ENCODE results near the gene RBSN.
A peak's percentile ranks its signal among the peaks of the same experiment; 100 is the strongest.

Gene RBSN

GRCh38 chr3:15081960-15082664, 16.8 kb downstream of the RBSN start:
- Histone ChIP-seq H3K4me3 (ENCODE audit: low read length in 2 of 2) (no peak overlapping the region), H3K36me3 (ENCODE audit: control insufficient read depth in 2 of 2, insufficient read depth in 2 of 2, low read length in 2 of 2) (peaks cover 70 to 75% of the 10 kb centered on the region in 2 donors), H3K9me3 (ENCODE audit: control insufficient read depth in 2 of 2, low read length in 2 of 2) (no peaks in the 10 kb centered on the region), H3K9ac (ENCODE audit: low read length in 2 of 2) (no peak overlapping the region), H3K4me1 (ENCODE audit: control insufficient read depth, insufficient read depth, low read length) (no peaks in the 10 kb centered on the region), H3K27me3 (ENCODE audit: control insufficient read depth in 1 of 2, insufficient read depth in 2 of 2, low read length in 2 of 2) (no peaks in the 10 kb centered on the region), H3K27ac (ENCODE audit: low read length) (no peak overlapping the region)

- Histone ChIP-seq H3K27ac (ENCODE audit: low read length) (no peak overlapping the region), H3K9me3 (ENCODE audit: control insufficient read depth in 2 of 2, low read length in 2 of 2) (no peaks in the 10 kb centered on the region), H3K27me3 (ENCODE audit: control insufficient read depth in 1 of 2, insufficient read depth in 2 of 2, low read length in 2 of 2) (no peaks in the 10 kb centered on the region), H3K36me3 (ENCODE audit: control insufficient read depth in 2 of 2, insufficient read depth in 2 of 2, low read length in 2 of 2) (peaks cover 75 to 85% of the 10 kb centered on the region in 2 donors), H3K4me3 (ENCODE audit: low read length in 2 of 2) (no peak overlapping the region), H3K4me1 (ENCODE audit: control insufficient read depth, insufficient read depth, low read length) (no peaks in the 10 kb centered on the region), H3K9ac (ENCODE audit: low read length in 2 of 2) (no peak overlapping the region)
These were observed 19.9 kb downstream of the RBSN start for GRCh38 chr3:15079091-15079490.

DNA sequence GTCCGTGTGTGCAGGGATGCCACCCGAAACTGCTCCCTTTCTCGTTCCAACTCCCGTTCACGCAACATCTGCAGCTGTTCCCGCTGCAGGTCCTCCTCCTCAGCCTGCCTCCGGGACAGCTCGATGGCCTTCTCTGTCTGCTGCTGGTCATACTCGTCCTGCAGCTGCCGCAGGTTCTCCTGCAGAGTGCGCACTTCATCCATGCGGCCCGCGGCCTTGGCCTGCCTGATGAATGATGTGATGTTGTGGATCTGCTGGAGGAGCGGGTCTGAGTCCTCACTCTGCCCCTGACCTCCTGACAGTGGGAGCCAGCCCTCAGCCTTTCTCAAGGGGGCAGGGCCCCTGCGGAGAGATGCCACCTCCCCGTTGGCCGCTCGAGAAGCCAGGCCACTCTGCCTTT, 24.4 kb downstream of the RBSN start:
- no peak overlapping the region for H3K9ac ChIP-seq (ENCODE audit: low read length in 2 of 2)
- no peak overlapping the region for H3K4me3 ChIP-seq (ENCODE audit: low read length in 2 of 2)
- H3K36me3 ChIP-seq (ENCODE audit: control insufficient read depth in 2 of 2, insufficient read depth in 2 of 2, low read length in 2 of 2), result peaks cover 62 to 68% of the 10 kb centered on the region in 2 donors
- H3K27ac ChIP-seq (ENCODE audit: low read length), result no peak overlapping the region
- no peaks in the 10 kb centered on the region for H3K27me3 ChIP-seq (ENCODE audit: control insufficient read depth in 1 of 2, insufficient read depth in 2 of 2, low read length in 2 of 2)
- H3K4me1 ChIP-seq (ENCODE audit: control insufficient read depth, insufficient read depth, low read length), result no peaks in the 10 kb centered on the region
- no peaks in the 10 kb centered on the region for H3K9me3 ChIP-seq (ENCODE audit: control insufficient read depth in 2 of 2, low read length in 2 of 2)

- H3K27me3 ChIP-seq (ENCODE audit: control insufficient read depth in 1 of 2, insufficient read depth in 2 of 2, low read length in 2 of 2), result no peaks in the 10 kb centered on the region
- H3K27ac ChIP-seq (ENCODE audit: low read length), result no peak overlapping the region
- no peaks in the 10 kb centered on the region for H3K4me1 ChIP-seq (ENCODE audit: control insufficient read depth, insufficient read depth, low read length)
- H3K36me3 ChIP-seq (ENCODE audit: control insufficient read depth in 2 of 2, insufficient read depth in 2 of 2, low read length in 2 of 2), result peaks cover 40 to 50% of the 10 kb centered on the region in 2 donors
- no peak overlapping the region for H3K4me3 ChIP-seq (ENCODE audit: low read length in 2 of 2)
- no peak overlapping the region for H3K9ac ChIP-seq (ENCODE audit: low read length in 2 of 2)
- H3K9me3 ChIP-seq (ENCODE audit: control insufficient read depth in 2 of 2, low read length in 2 of 2), result no peaks in the 10 kb centered on the region
These were observed 27.2 kb downstream of the RBSN start for GRCh38 chr3:15071699-15072098.

DNA sequence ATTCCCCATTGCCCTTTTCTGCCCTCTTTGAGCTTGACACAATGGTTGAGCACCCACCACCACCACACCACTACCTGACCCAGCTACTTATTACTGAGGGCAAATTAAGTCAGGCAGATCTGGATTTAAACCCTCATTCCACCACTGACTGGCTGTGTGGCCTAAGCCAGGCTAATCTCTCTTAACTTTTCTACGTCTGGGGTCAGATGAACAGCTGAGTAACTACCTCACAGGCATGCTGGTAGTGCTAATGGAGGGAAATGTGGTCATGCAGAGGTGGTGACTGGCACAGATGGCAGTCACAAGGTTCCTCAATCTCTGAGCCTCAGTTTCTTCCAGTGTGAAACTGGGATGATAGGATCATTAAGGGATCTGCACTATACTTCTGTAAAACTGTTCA, 29.5 kb downstream of the RBSN start:
- H3K9ac ChIP-seq (ENCODE audit: low read length in 2 of 2), result no peak overlapping the region
- H3K27me3 ChIP-seq (ENCODE audit: control insufficient read depth in 1 of 2, insufficient read depth in 2 of 2, low read length in 2 of 2), result no peaks in the 10 kb centered on the region
- H3K4me3 ChIP-seq (ENCODE audit: low read length in 2 of 2), result no peak overlapping the region
- peaks cover 23 to 32% of the 10 kb centered on the region in 2 donors for H3K36me3 ChIP-seq (ENCODE audit: control insufficient read depth in 2 of 2, insufficient read depth in 2 of 2, low read length in 2 of 2)
- peaks cover 4% of the 10 kb centered on the region for H3K4me1 ChIP-seq (ENCODE audit: control insufficient read depth, insufficient read depth, low read length)
- no peak overlapping the region for H3K27ac ChIP-seq (ENCODE audit: low read length)
- H3K9me3 ChIP-seq (ENCODE audit: control insufficient read depth in 2 of 2, low read length in 2 of 2), result no peaks in the 10 kb centered on the region

DNA sequence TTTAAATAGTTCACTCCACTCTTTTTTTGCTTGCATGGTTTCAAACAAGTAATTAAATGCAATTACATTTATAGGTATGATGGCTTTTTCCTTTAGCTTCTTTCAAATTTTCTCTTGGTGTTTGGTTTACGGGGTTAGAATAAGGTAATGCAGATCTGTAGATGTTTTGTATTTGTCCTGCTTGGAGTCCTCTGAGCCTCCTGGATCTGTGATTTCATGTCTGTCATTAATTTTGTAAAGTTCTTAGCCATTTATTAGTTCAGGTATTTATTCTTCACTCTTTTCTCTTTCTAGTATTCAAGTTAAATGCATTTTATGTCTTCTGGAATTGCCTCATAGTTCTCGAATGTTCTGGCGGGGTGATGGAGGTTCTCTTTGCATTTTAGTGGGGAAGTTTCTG, 32.5 kb downstream of the RBSN start:
- H3K27ac ChIP-seq (ENCODE audit: low read length), result no peak overlapping the region
- H3K36me3 ChIP-seq (ENCODE audit: control insufficient read depth in 2 of 2, insufficient read depth in 2 of 2, low read length in 2 of 2), result peaks cover 5 to 17% of the 10 kb centered on the region in 2 donors
- H3K4me3 ChIP-seq (ENCODE audit: low read length in 2 of 2), result no peak overlapping the region
- no peaks in the 10 kb centered on the region for H3K27me3 ChIP-seq (ENCODE audit: control insufficient read depth in 1 of 2, insufficient read depth in 2 of 2, low read length in 2 of 2)
- H3K4me1 ChIP-seq (ENCODE audit: control insufficient read depth, insufficient read depth, low read length), result peaks cover 19% of the 10 kb centered on the region
- H3K9me3 ChIP-seq (ENCODE audit: control insufficient read depth in 2 of 2, low read length in 2 of 2), result no peaks in the 10 kb centered on the region
- H3K9ac ChIP-seq (ENCODE audit: low read length in 2 of 2), result no peak overlapping the region

- H3K36me3 ChIP-seq (ENCODE audit: control insufficient read depth in 2 of 2, insufficient read depth in 2 of 2, low read length in 2 of 2), result peaks cover 0 to 12% of the 10 kb centered on the region in 2 donors
- H3K27ac ChIP-seq (ENCODE audit: low read length), result peak overlapping the region; percentile 71
- H3K4me3 ChIP-seq (ENCODE audit: low read length in 2 of 2), result peak overlapping the region; percentile 79 to 96
- H3K4me1 ChIP-seq (ENCODE audit: control insufficient read depth, insufficient read depth, low read length), result peaks cover 19% of the 10 kb centered on the region
- no peaks in the 10 kb centered on the region for H3K27me3 ChIP-seq (ENCODE audit: control insufficient read depth in 1 of 2, insufficient read depth in 2 of 2, low read length in 2 of 2)
- H3K9me3 ChIP-seq (ENCODE audit: control insufficient read depth in 2 of 2, low read length in 2 of 2), result no peaks in the 10 kb centered on the region
- peak overlapping the region; percentile 22 to 94 for H3K9ac ChIP-seq (ENCODE audit: low read length in 2 of 2)
These were observed 33.4 kb downstream of the RBSN start for GRCh38 chr3:15065550-15066007.

DNA sequence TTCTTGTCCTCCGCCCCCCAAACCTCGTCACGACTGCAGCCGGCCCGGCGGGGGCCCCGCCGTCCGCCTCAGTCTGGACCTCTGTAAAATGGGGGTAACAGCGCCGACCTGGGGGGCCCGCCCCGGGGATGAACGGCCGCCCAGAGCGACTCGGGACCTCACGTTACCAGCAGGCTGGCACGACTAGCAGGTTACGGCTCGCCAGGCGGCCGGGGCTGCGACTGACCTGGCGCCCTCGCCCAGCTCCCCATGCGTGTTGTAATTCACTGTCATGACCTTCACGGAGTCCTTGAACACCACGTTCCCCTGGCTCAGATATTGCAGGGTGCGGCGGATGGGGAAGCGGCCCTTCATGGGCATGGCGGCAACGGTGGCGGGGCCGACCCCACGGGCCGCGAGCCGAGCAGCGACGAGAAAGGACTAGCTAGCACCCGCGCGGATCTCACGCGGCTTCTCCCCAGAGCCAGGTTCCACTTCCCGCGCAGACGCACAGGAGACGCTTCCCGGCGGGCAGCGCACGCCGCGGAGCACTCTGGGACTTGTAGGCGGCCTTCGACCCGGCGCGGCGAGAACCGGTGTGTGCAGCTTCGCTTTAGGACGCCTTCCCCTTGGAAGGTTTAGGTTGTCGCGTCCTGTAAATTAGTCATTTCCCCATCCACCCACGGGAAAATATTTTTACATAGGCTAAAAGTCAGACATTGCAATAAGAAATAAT, 34.0 kb downstream of the RBSN start, which contains the start of gene MRPS25:
Gene MRPS25, minus strand, starts transcription at position 481 of the 715 bp plus-strand sequence. Its CDS starts 121 bp downstream, at position 360.
- Histone ChIP-seq H3K4me1 (ENCODE audit: control insufficient read depth, insufficient read depth, low read length) (peaks cover 19% of the 10 kb centered on the region), H3K27me3 (ENCODE audit: control insufficient read depth in 1 of 2, insufficient read depth in 2 of 2, low read length in 2 of 2) (no peaks in the 10 kb centered on the region), H3K9me3 (ENCODE audit: control insufficient read depth in 2 of 2, low read length in 2 of 2) (no peaks in the 10 kb centered on the region), H3K9ac (ENCODE audit: low read length in 2 of 2) (peak within 1 kb of the TSS; percentile 87 to 94), H3K4me3 (ENCODE audit: low read length in 2 of 2) (peak within 1 kb of the TSS; percentile 79 to 96), H3K27ac (ENCODE audit: low read length) (peak within 1 kb of the TSS; percentile 71), H3K36me3 (ENCODE audit: control insufficient read depth in 2 of 2, insufficient read depth in 2 of 2, low read length in 2 of 2) (peaks cover 0 to 9% of the 10 kb centered on the region in 2 donors)

- peak overlapping the region; percentile 79 to 96 for H3K4me3 ChIP-seq (ENCODE audit: low read length in 2 of 2)
These were observed 34.6 kb downstream of the RBSN start for GRCh38 chr3:15064299-15064834.

GRCh38 chr3:15063656-15064286, 35.2 kb downstream of the RBSN start:
- Histone ChIP-seq H3K36me3 (ENCODE audit: control insufficient read depth in 2 of 2, insufficient read depth in 2 of 2, low read length in 2 of 2) (peaks cover 7% of the 10 kb centered on the region in 2 donors), H3K9ac (ENCODE audit: low read length in 2 of 2) (peak overlapping the region; percentile 87 to 94), H3K4me3 (ENCODE audit: low read length in 2 of 2) (peak overlapping the region; percentile 79 to 96), H3K4me1 (ENCODE audit: control insufficient read depth, insufficient read depth, low read length) (peaks cover 19% of the 10 kb centered on the region), H3K27ac (ENCODE audit: low read length) (no peak overlapping the region), H3K9me3 (ENCODE audit: control insufficient read depth in 2 of 2, low read length in 2 of 2) (no peaks in the 10 kb centered on the region), H3K27me3 (ENCODE audit: control insufficient read depth in 1 of 2, insufficient read depth in 2 of 2, low read length in 2 of 2) (no peaks in the 10 kb centered on the region)

More at GRCh38 chr3:15064299-15064834, 34.6 kb downstream of the RBSN start:
- Histone ChIP-seq H3K4me1 (ENCODE audit: control insufficient read depth, insufficient read depth, low read length) (peaks cover 19% of the 10 kb centered on the region), H3K36me3 (ENCODE audit: control insufficient read depth in 2 of 2, insufficient read depth in 2 of 2, low read length in 2 of 2) (peaks cover 3 to 5% of the 10 kb centered on the region in 2 donors), H3K27ac (ENCODE audit: low read length) (peak overlapping the region; percentile 71), H3K9me3 (ENCODE audit: control insufficient read depth in 2 of 2, low read length in 2 of 2) (no peaks in the 10 kb centered on the region), H3K27me3 (ENCODE audit: control insufficient read depth in 1 of 2, insufficient read depth in 2 of 2, low read length in 2 of 2) (no peaks in the 10 kb centered on the region), H3K9ac (ENCODE audit: low read length in 2 of 2) (peak overlapping the region; percentile 87 to 94)
